Liver (tissue), 9 donors: ENCODE data around the gene CPZ. TPM values are rescaled to one million over a fixed set of nuclear protein-coding genes. Genes with fewer than 3 reads are reported as not detected.

Experiments
- DNase-seq: peaks from one replicate; pipeline ENCODE4 v3.0.0-alpha.2; 2017; ENCODE audit warnings: low spot score
- H3K27ac ChIP-seq, 2 donors: one replicate each; pipeline ENCODE4 v1.7.0; 2013; ENCODE audit warnings: inconsistent platforms in 2 of 2, low read length in 2 of 2, control low read depth in 1 of 2, low read depth in 1 of 2, mild to moderate bottlenecking in 1 of 2
- H3K27me3 ChIP-seq, 4 donors: one replicate each; pipeline versions ENCODE4 v1.6.1 to v1.7.0; 2013; ENCODE audit warnings: low read length in 3 of 4, inconsistent platforms in 1 of 4, mild to moderate bottlenecking in 1 of 4, moderate library complexity in 1 of 4; ENCODE audit not compliant: control insufficient read depth in 4 of 4, insufficient read depth in 4 of 4
- H3K36me3 ChIP-seq, 4 donors: one replicate each; pipeline versions ENCODE4 v1.6.1 to v1.7.0; 2013; ENCODE audit warnings: low read length in 3 of 4, mild to moderate bottlenecking in 3 of 4, low read depth in 1 of 4, moderate library complexity in 1 of 4; ENCODE audit not compliant: control insufficient read depth in 4 of 4, insufficient read depth in 3 of 4
- H3K4me1 ChIP-seq, 4 donors: one replicate each; pipeline versions ENCODE4 v1.6.1 to v1.7.0; 2013; ENCODE audit warnings: low read length in 3 of 4, mild to moderate bottlenecking in 3 of 4, moderate library complexity in 1 of 4; ENCODE audit not compliant: control insufficient read depth in 4 of 4, insufficient read depth in 4 of 4
- H3K4me3 ChIP-seq, 3 donors: one replicate each; pipeline versions ENCODE4 v1.6.1 to v1.7.0; 2013; ENCODE audit warnings: low read length in 3 of 3, control low read depth in 1 of 3, low read depth in 1 of 3, mild to moderate bottlenecking in 1 of 3
- H3K9ac ChIP-seq, 2 donors: one replicate each; pipeline ENCODE4 v1.7.0; 2013; ENCODE audit warnings: low read length in 2 of 2, mild to moderate bottlenecking in 2 of 2, moderate library complexity in 2 of 2, control low read depth in 1 of 2, low read depth in 1 of 2
- H3K9me3 ChIP-seq, 4 donors: one replicate each; pipeline versions ENCODE4 v1.6.1 to v1.7.0; 2013; ENCODE audit warnings: low read length in 3 of 4; ENCODE audit not compliant: control insufficient read depth in 4 of 4
- ATF3 ChIP-seq: IDR thresholded peaks from 2 replicates; pipeline ENCODE4 v1.6.1; 2016; ENCODE audit warnings: antibody characterized with exemption
- CTCF ChIP-seq: fragments of 150-350 bp; IDR thresholded peaks from 2 replicates; pipeline ENCODE4 v1.5.1; 2017; ENCODE audit warnings: improper control_type of control experiment, low read depth, low read length; ENCODE audit not compliant: missing input control
- FOXA1 ChIP-seq: IDR thresholded peaks from 2 replicates; pipeline ENCODE4 v1.6.1; 2016; ENCODE audit warnings: antibody characterized with exemption
- GABPA ChIP-seq, 2 donors: IDR thresholded peaks in 1 of 2; conservative IDR thresholded peaks in 1 of 2; 2 replicates each; pipeline ENCODE4 v1.6.1; 2016; ENCODE audit warnings: antibody characterized with exemption in 2 of 2, mild to moderate bottlenecking in 1 of 2, moderate library complexity in 1 of 2
- HNF4A ChIP-seq, 2 donors: conservative IDR thresholded peaks; 2 replicates each; pipeline ENCODE4 v1.6.1; 2016; ENCODE audit warnings: antibody characterized with exemption in 2 of 2, mild to moderate bottlenecking in 2 of 2
- HNF4G ChIP-seq: IDR thresholded peaks from 2 replicates; pipeline ENCODE4 v1.6.1; 2016; ENCODE audit warnings: antibody characterized with exemption
- JUND ChIP-seq, 2 donors: IDR thresholded peaks; 2 replicates each; pipeline ENCODE4 v1.6.1; 2016; ENCODE audit warnings: antibody characterized with exemption in 2 of 2
- MAX ChIP-seq: IDR thresholded peaks from 2 replicates; pipeline ENCODE4 v1.6.1; 2016; ENCODE audit warnings: antibody characterized with exemption
- NR2F2 ChIP-seq: IDR thresholded peaks from 2 replicates; pipeline ENCODE4 v1.6.1; 2016; ENCODE audit warnings: antibody characterized with exemption
- RAD21 ChIP-seq, 2 donors: IDR thresholded peaks; 2 replicates each; pipeline ENCODE4 v1.6.1; 2016; ENCODE audit warnings: antibody characterized with exemption in 2 of 2, mild to moderate bottlenecking in 2 of 2
- REST ChIP-seq: IDR thresholded peaks from 2 replicates; pipeline ENCODE4 v1.6.1; 2016; ENCODE audit warnings: antibody characterized with exemption, mild to moderate bottlenecking
- RXRA ChIP-seq, 2 donors: IDR thresholded peaks; 2 replicates each; pipeline ENCODE4 v1.6.1; 2017 to 2018; ENCODE audit warnings: antibody characterized with exemption in 2 of 2, mild to moderate bottlenecking in 1 of 2
- SP1 ChIP-seq: IDR thresholded peaks from 2 replicates; pipeline ENCODE4 v1.6.1; 2018; ENCODE audit warnings: antibody characterized with exemption, mild to moderate bottlenecking
- TAF1 ChIP-seq: conservative IDR thresholded peaks from 2 replicates; pipeline ENCODE4 v1.6.1; 2016; ENCODE audit warnings: antibody characterized with exemption, mild to moderate bottlenecking
- YY1 ChIP-seq: IDR thresholded peaks from 2 replicates; pipeline ENCODE4 v1.6.1; 2016; ENCODE audit warnings: antibody characterized with exemption, mild to moderate bottlenecking
- ZBTB33 ChIP-seq: IDR thresholded peaks from 2 replicates; pipeline ENCODE4 v1.6.1; 2016; ENCODE audit warnings: antibody characterized with exemption
- WGBS: extraction: QIAGEN DNeasy Blood & Tissue Kit; methylation state at CpG from one replicate; pipeline ENCODE4 v1.1.7; 2013; 5-methylcytosine and 5-hydroxymethylcytosine counted together
- polyA plus RNA-seq, 2 donors: library from polyadenylated mRNA; stranded (reverse) in 1 of 2; unstranded in 1 of 2; fragments of 200-250 nt in 1 of 2; fragments of >200 nt in 1 of 2; fragmentation: Nextera tagmentation in 1 of 2; extraction: Ambion mirVana in 1 of 2; gene quantifications; one replicate each; pipeline versions ENCODE4 v1.2.1 to v1.2.3, GENCODE V29; 2013 to 2015
- total RNA-seq, 2 donors: library from RNA; depleted of rRNA; stranded (reverse); fragments of >200 nt; gene quantifications; one replicate each; pipeline ENCODE4 v1.2.3, GENCODE V29; 2014
- donor health status: healthy.
- donor health status: healthy.
- donor health status: healthy.
- donor health status: healthy.
- donor health status: healthy.

CPZ gene
- total and polyA plus RNA-seq, 4 donors = 0.51 to 1.8 (median 1.4) TPM

GRCh38 chr4:8652181-8653078, 59.9 kb downstream of the CPZ start:
- no peak overlapping the region for H3K4me3 ChIP-seq
- DNase-seq = no peak
- WGBS = 79% methylated on average over 25 of the region's 25 CpGs
- peaks cover 0 to 5% (median 0%) of the 10 kb centered on the region in 4 donors for H3K27me3 ChIP-seq
- H3K36me3 ChIP-seq = no peaks in the 10 kb centered on the region
- no peaks in the 10 kb centered on the region for H3K4me1 ChIP-seq
- no peak overlapping the region for H3K27ac ChIP-seq
- H3K9ac ChIP-seq = no peak overlapping the region
- no peak for TF ChIP-seq GABPA (IDR thresholded peaks at IDR 0.05 in 1 of 2, conservative IDR thresholded peaks at IDR 0.05 in 1 of 2)
- no peak for TF ChIP-seq ATF3
- no peak for TF ChIP-seq TAF1
- TF ChIP-seq CTCF = no peak
- TF ChIP-seq JUND (IDR thresholded peaks at IDR 0.05) = no peak
- TF ChIP-seq FOXA1 = no peak
- TF ChIP-seq SP1 = no peak
- TF ChIP-seq HNF4A (conservative IDR thresholded peaks at IDR 0.05) = no peak
- no peak for TF ChIP-seq RXRA (IDR thresholded peaks at IDR 0.05)
- no peak for TF ChIP-seq NR2F2
- no peak for TF ChIP-seq ZBTB33
- no peak for TF ChIP-seq RAD21 (IDR thresholded peaks at IDR 0.05)
- H3K9me3 ChIP-seq = peaks cover 0 to 2% (median 0%) of the 10 kb centered on the region in 4 donors

GRCh38 chr4:8653326-8654000, 60.9 kb downstream of the CPZ start:
- peaks cover 0 to 2% (median 0%) of the 10 kb centered on the region in 4 donors for H3K9me3 ChIP-seq
- H3K9ac ChIP-seq = no peak overlapping the region
- 76% methylated on average over 22 of the region's 22 CpGs for WGBS
- no peaks in the 10 kb centered on the region for H3K4me1 ChIP-seq
- no peak overlapping the region for H3K27ac ChIP-seq
- peaks cover 0 to 5% (median 0%) of the 10 kb centered on the region in 4 donors for H3K27me3 ChIP-seq
- no peak overlapping the region for H3K4me3 ChIP-seq
- no peak for DNase-seq
- no peaks in the 10 kb centered on the region for H3K36me3 ChIP-seq
- TF ChIP-seq SP1 (no peak), RAD21 (IDR thresholded peaks at IDR 0.05) (no peak), ZBTB33 (no peak), REST (no peak), NR2F2 (no peak), MAX (no peak), JUND (IDR thresholded peaks at IDR 0.05) (no peak), HNF4G (no peak), FOXA1 (no peak), YY1 (no peak), GABPA (IDR thresholded peaks at IDR 0.05 in 1 of 2, conservative IDR thresholded peaks at IDR 0.05 in 1 of 2) (no peak), CTCF (no peak)
